Endothelial cell of umbilical vein (primary cell): ENCODE measurements around the gene CEP72.

Experiments used
- EZH2 ChIP-seq: IDR thresholded peaks from 2 replicates; pipeline ENCODE4 v1.6.1; 2012; ENCODE audit warnings: borderline replicate concordance, low read depth, mild to moderate bottlenecking, moderate library complexity, low read length, inconsistent platforms; ENCODE audit not compliant: severe bottlenecking
- FOS ChIP-seq: IDR thresholded peaks from 2 replicates; pipeline ENCODE4 v1.6.1; 2011; ENCODE audit warnings: mild to moderate bottlenecking, low read length, moderate library complexity, borderline replicate concordance; ENCODE audit not compliant: insufficient read depth
- GATA2 ChIP-seq: IDR thresholded peaks from 2 replicates; pipeline ENCODE4 v1.7.0; 2011; ENCODE audit warnings: low read depth, mild to moderate bottlenecking, moderate library complexity, mixed read lengths, low read length; ENCODE audit not compliant: insufficient read length, insufficient read depth
- JUN ChIP-seq: IDR thresholded peaks from 2 replicates; pipeline ENCODE4 v1.6.1; 2011; ENCODE audit warnings: borderline replicate concordance, low read depth; ENCODE audit not compliant: insufficient read length, insufficient read depth
- POLR2A ChIP-seq: IDR thresholded peaks from 2 replicates; pipeline ENCODE4 v1.6.1; 2012; ENCODE audit warnings: low read depth, mild to moderate bottlenecking, control low read depth, low read length
- TF ChIP-seq, protein P1 (sequence below), 2 donors: IDR thresholded peaks; 1 replicate in 1 of 2; 2 replicates in 1 of 2; pipeline ENCODE4 v1.5.1; 2011; ENCODE audit warnings: low read length in 2 of 2, mild to moderate bottlenecking in 2 of 2, moderate library complexity in 2 of 2, control low read depth in 1 of 2, inconsistent platforms in 1 of 2, low read depth in 1 of 2; ENCODE audit not compliant: insufficient read depth in 1 of 2; ENCODE audit errors: extremely low read depth in 1 of 2

- TF ChIP-seq, protein P1, sequence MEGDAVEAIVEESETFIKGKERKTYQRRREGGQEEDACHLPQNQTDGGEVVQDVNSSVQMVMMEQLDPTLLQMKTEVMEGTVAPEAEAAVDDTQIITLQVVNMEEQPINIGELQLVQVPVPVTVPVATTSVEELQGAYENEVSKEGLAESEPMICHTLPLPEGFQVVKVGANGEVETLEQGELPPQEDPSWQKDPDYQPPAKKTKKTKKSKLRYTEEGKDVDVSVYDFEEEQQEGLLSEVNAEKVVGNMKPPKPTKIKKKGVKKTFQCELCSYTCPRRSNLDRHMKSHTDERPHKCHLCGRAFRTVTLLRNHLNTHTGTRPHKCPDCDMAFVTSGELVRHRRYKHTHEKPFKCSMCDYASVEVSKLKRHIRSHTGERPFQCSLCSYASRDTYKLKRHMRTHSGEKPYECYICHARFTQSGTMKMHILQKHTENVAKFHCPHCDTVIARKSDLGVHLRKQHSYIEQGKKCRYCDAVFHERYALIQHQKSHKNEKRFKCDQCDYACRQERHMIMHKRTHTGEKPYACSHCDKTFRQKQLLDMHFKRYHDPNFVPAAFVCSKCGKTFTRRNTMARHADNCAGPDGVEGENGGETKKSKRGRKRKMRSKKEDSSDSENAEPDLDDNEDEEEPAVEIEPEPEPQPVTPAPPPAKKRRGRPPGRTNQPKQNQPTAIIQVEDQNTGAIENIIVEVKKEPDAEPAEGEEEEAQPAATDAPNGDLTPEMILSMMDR (IDR thresholded peaks at IDR 0.05; ENCODE audit: extremely low read depth in 1 of 2, insufficient read depth in 1 of 2, low read depth in 1 of 2, low read length in 2 of 2): no peak
- no peak for TF ChIP-seq POLR2A
- no peak for TF ChIP-seq FOS
- TF ChIP-seq EZH2: no peak
- TF ChIP-seq GATA2: no peak
- TF ChIP-seq JUN: no peak
These were observed 10.2 kb downstream of the CEP72 start for GRCh38 chr5:622359-622758.
